HL-60 (cell line): ENCODE results near the gene IMMP2L.

Experiments used
- POLR2AphosphoS5 ChIP-seq: IDR thresholded peaks from 2 replicates; pipeline ENCODE4 v1.6.1; 2012; ENCODE audit warnings: low read depth
- SPI1 ChIP-seq: IDR thresholded peaks from 2 replicates; pipeline ENCODE4 v1.6.1; 2012; ENCODE audit warnings: low read depth, mild to moderate bottlenecking, borderline replicate concordance
- TF ChIP-seq, protein P1 (sequence below): IDR thresholded peaks from one replicate; pipeline ENCODE4 v1.5.1; 2011; ENCODE audit warnings: low read length, control low read depth, inconsistent platforms; ENCODE audit not compliant: insufficient read depth

DNA sequence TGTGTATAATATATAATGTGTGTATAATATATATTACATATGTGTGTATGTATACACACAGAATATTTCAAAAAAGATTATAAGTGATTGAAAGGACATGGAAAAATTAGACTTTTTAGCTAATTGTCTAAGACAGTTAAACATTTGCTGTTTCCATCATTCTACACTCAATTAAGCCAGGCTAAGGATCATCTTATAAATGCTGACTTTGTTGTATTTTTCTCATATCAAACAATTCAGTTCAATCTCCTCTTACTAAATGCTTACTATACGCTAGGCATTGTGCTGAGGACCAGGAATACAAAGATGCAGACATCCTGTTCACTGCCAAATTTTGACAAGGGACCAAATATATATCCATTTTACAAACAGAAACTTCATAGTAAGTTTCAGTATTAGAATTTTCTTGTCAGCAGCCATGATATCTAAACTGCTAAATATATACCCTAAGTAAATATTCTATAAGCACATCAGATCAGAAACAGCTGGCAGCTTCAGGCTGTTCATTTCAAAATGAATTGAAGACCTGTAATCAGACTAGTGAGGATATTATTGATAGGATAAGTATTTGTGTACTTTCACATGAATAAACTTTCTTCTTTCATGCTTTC lies 481.7 kb downstream of the IMMP2L start:
- TF ChIP-seq, protein P1, sequence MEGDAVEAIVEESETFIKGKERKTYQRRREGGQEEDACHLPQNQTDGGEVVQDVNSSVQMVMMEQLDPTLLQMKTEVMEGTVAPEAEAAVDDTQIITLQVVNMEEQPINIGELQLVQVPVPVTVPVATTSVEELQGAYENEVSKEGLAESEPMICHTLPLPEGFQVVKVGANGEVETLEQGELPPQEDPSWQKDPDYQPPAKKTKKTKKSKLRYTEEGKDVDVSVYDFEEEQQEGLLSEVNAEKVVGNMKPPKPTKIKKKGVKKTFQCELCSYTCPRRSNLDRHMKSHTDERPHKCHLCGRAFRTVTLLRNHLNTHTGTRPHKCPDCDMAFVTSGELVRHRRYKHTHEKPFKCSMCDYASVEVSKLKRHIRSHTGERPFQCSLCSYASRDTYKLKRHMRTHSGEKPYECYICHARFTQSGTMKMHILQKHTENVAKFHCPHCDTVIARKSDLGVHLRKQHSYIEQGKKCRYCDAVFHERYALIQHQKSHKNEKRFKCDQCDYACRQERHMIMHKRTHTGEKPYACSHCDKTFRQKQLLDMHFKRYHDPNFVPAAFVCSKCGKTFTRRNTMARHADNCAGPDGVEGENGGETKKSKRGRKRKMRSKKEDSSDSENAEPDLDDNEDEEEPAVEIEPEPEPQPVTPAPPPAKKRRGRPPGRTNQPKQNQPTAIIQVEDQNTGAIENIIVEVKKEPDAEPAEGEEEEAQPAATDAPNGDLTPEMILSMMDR = no peak
- no peak for TF ChIP-seq SPI1
- TF ChIP-seq POLR2AphosphoS5 = no peak
